Activated CD4-positive, CD25-positive, alpha-beta regulatory T cell treated with anti-CD3 and anti-CD28 coated beads, Interleukin-2, amount 50 U/mL, for 16 hours (primary cell): ENCODE results near the gene PITRM1.
A peak's percentile ranks its signal among the peaks of the same experiment; 100 is the strongest.
"Not testable (repeated sequence)": the region's sequence is repeated elsewhere in the genome, so short reads cannot be mapped to it uniquely, and the experiment has no call there.

Experiments
- DNase-seq: peaks from one replicate; pipeline ENCODE4 v3.0.0-alpha.2; 2020; ENCODE audit warnings: low read depth, low spot score

PITRM1 gene

GRCh38 chr10:3199488-3199887 is 26.9 kb upstream of the PITRM1 start:
- no peak for DNase-seq

- DNase-seq, result no peak
These were observed 26.3 kb upstream of the PITRM1 start for GRCh38 chr10:3198900-3199299.

- DNase-seq, result peak; percentile 48
These were observed 24.9 kb upstream of the PITRM1 start for GRCh38 chr10:3197348-3198003.

- no peak for DNase-seq
These were observed 24.4 kb upstream of the PITRM1 start for GRCh38 chr10:3196958-3197347.

GRCh38 chr10:3196482-3196881 is 23.9 kb upstream of the PITRM1 start:
- DNase-seq, result no peak

- DNase-seq, result no peak
These were observed 23.1 kb upstream of the PITRM1 start for GRCh38 chr10:3195726-3196125.

GRCh38 chr10:3195286-3195685 is 22.7 kb upstream of the PITRM1 start:
- DNase-seq, result no peak

GRCh38 chr10:3194871-3195270 is 22.3 kb upstream of the PITRM1 start:
- no peak for DNase-seq

GRCh38 chr10:3193751-3194150 is 21.2 kb upstream of the PITRM1 start:
- no peak for DNase-seq

GRCh38 chr10:3192856-3193635 is 20.5 kb upstream of the PITRM1 start:
- DNase-seq, result peak; percentile 28

GRCh38 chr10:3190817-3191216 is 18.2 kb upstream of the PITRM1 start:
- DNase-seq, result no peak

- DNase-seq, result not testable (repeated sequence)
These were observed 14.6 kb upstream of the PITRM1 start for GRCh38 chr10:3187229-3187628.

GRCh38 chr10:3186368-3186767 is 13.8 kb upstream of the PITRM1 start:
- DNase-seq, result peak; percentile 23

GRCh38 chr10:3185386-3185785 is 12.8 kb upstream of the PITRM1 start:
- DNase-seq, result no peak

GRCh38 chr10:3180355-3181025 is 7.9 kb upstream of the PITRM1 start:
- DNase-seq, result no peak

GRCh38 chr10:3179174-3179573 is 6.6 kb upstream of the PITRM1 start:
- DNase-seq, result no peak

- no peak for DNase-seq
These were observed 5.5 kb upstream of the PITRM1 start for GRCh38 chr10:3178042-3178441.

- DNase-seq, result no peak
These were observed 743 bp upstream of the PITRM1 start for GRCh38 chr10:3173171-3173878.

GRCh38 chr10:3172081-3172445 is 519 bp downstream of the PITRM1 start:
- peak; percentile 33 for DNase-seq

- not testable (repeated sequence) for DNase-seq
These were observed 1.1 kb downstream of the PITRM1 start for GRCh38 chr10:3171488-3171887.

GRCh38 chr10:3169673-3170072 is 2.9 kb downstream of the PITRM1 start:
- DNase-seq, result no peak

GRCh38 chr10:3169271-3169670 is 3.3 kb downstream of the PITRM1 start:
- DNase-seq, result no peak
